Endothelial cell of umbilical vein (primary cell): Measurements from ENCODE around the gene PABPC4L. TPM values are rescaled to one million over a fixed set of nuclear protein-coding genes. Genes with fewer than 3 reads are reported as not detected.

ENCODE experiments used
- BruUV-seq: library from RNA; stranded (reverse); fragments of 400-500 nt; replicated peaks from 2 replicates; lab custom pipeline; 2021; lab: Mats Ljungman, UMichigan
- CTCF ChIA-PET: fragments of 300-600, 350-600 bp; sonication (Branson Sonifier 250); formaldehyde crosslinking; loops from one replicate; lab custom pipeline; 2021; ENCODE audit warnings: antibody characterized with exemption, inconsistent platforms; lab: Charles Lee
- POLR2A ChIA-PET: fragments of 300-600, 350-600 bp; sonication (Branson Sonifier 250); formaldehyde crosslinking; loops from one replicate; lab custom pipeline; 2021; ENCODE audit warnings: antibody characterized with exemption, inconsistent platforms; lab: Charles Lee
- DNase-seq: peaks from one replicate; pipeline ENCODE4 v3.0.0-alpha.2; 2011; ENCODE audit warnings: low read depth, low spot score
- FAIRE-seq: peaks from 2 replicates; lab custom pipeline; 2011; peaks lifted over from hg19 to GRCh38; lab: Jason Lieb, UNC
- H2AFZ ChIP-seq: 2 replicates; pipeline ENCODE4 v1.6.0; 2012; ENCODE audit warnings: low read depth, low read length, control low read depth, inconsistent platforms
- H3K27ac ChIP-seq: 2 replicates; pipeline ENCODE4 v1.5.1; 2011; ENCODE audit warnings: low read depth, mild to moderate bottlenecking, control low read depth, low read length, moderate library complexity; ENCODE audit not compliant: insufficient read depth
- H3K27me3 ChIP-seq, 2 experiments: 2 replicates each; pipeline versions ENCODE4 v1.6.0 to v1.6.1; 2011; ENCODE audit warnings: low read length in 2 of 2, mixed read lengths in 1 of 2; ENCODE audit not compliant: control insufficient read depth in 2 of 2, insufficient read depth in 2 of 2
- H3K36me3 ChIP-seq, 2 experiments: 2 replicates in 1 of 2; 3 replicates in 1 of 2; pipeline ENCODE4 v1.5.1; 2011; ENCODE audit warnings: low read length in 2 of 2, mild to moderate bottlenecking in 1 of 2, moderate library complexity in 1 of 2; ENCODE audit not compliant: control insufficient read depth in 2 of 2, insufficient read depth in 2 of 2; ENCODE audit errors: extremely low read depth in 1 of 2
- H3K4me1 ChIP-seq: 3 replicates; pipeline ENCODE4 v1.5.1; 2011; ENCODE audit warnings: mild to moderate bottlenecking, low read length; ENCODE audit not compliant: control insufficient read depth, insufficient read depth; ENCODE audit errors: extremely low read depth
- H3K4me2 ChIP-seq: 2 replicates; pipeline ENCODE4 v1.6.1; 2011; ENCODE audit warnings: low read length, control low read depth, mixed read lengths; ENCODE audit not compliant: insufficient read depth
- H3K4me3 ChIP-seq, 3 experiments: fragments of 200-600 bp in 1 of 3; sonication (generic), shearing (Covaris generic) in 1 of 3; replicated peaks in 1 of 3; 2 replicates each; pipeline ENCODE4 v1.5.1; 2011 to 2016; ENCODE audit warnings: control low read depth in 3 of 3, low read length in 3 of 3, mild to moderate bottlenecking in 2 of 3, inconsistent platforms in 1 of 3, low read depth in 1 of 3, moderate library complexity in 1 of 3; ENCODE audit not compliant: insufficient read depth in 1 of 3
- H3K79me2 ChIP-seq: 2 replicates; pipeline ENCODE4 v1.6.0; 2012; ENCODE audit warnings: low read length, inconsistent platforms; ENCODE audit not compliant: control insufficient read depth, insufficient read depth
- H3K9ac ChIP-seq: replicated peaks from 2 replicates; pipeline ENCODE3; 2011; ENCODE audit warnings: low read length, control low read depth; ENCODE audit not compliant: insufficient read depth; ENCODE audit errors: extremely low read depth
- H3K9me1 ChIP-seq: replicated peaks from 3 replicates; pipeline ENCODE4 v1.6.0; 2011; ENCODE audit warnings: mild to moderate bottlenecking, low read length; ENCODE audit not compliant: control insufficient read depth, insufficient read depth; ENCODE audit errors: extremely low read depth
- H3K9me3 ChIP-seq: replicated peaks from 2 replicates; pipeline ENCODE4 v1.5.1; 2012; ENCODE audit warnings: low read length, inconsistent platforms; ENCODE audit not compliant: control insufficient read depth, insufficient read depth
- H4K20me1 ChIP-seq: replicated peaks from 2 replicates; pipeline ENCODE3; 2011; ENCODE audit warnings: mild to moderate bottlenecking, low read length; ENCODE audit not compliant: control insufficient read depth, insufficient read depth; ENCODE audit errors: extremely low read depth
- EZH2 ChIP-seq: IDR thresholded peaks from 2 replicates; pipeline ENCODE4 v1.6.1; 2012; ENCODE audit warnings: borderline replicate concordance, low read depth, mild to moderate bottlenecking, moderate library complexity, low read length, inconsistent platforms; ENCODE audit not compliant: severe bottlenecking
- FOS ChIP-seq: IDR thresholded peaks from 2 replicates; pipeline ENCODE4 v1.6.1; 2011; ENCODE audit warnings: mild to moderate bottlenecking, low read length, moderate library complexity, borderline replicate concordance; ENCODE audit not compliant: insufficient read depth
- GATA2 ChIP-seq: IDR thresholded peaks from 2 replicates; pipeline ENCODE4 v1.7.0; 2011; ENCODE audit warnings: low read depth, mild to moderate bottlenecking, moderate library complexity, mixed read lengths, low read length; ENCODE audit not compliant: insufficient read length, insufficient read depth
- JUN ChIP-seq: IDR thresholded peaks from 2 replicates; pipeline ENCODE4 v1.6.1; 2011; ENCODE audit warnings: borderline replicate concordance, low read depth; ENCODE audit not compliant: insufficient read length, insufficient read depth
- MYC ChIP-seq: IDR thresholded peaks from one replicate; pipeline ENCODE4 v1.6.1; 2011; ENCODE audit warnings: mild to moderate bottlenecking, low read depth, low read length
- POLR2A ChIP-seq: IDR thresholded peaks from 2 replicates; pipeline ENCODE4 v1.6.1; 2012; ENCODE audit warnings: low read depth, mild to moderate bottlenecking, control low read depth, low read length
- POLR2AphosphoS5 ChIP-seq: IDR thresholded peaks from 2 replicates; pipeline ENCODE4 v1.6.1; 2012; ENCODE audit warnings: low read depth, mild to moderate bottlenecking, control low read depth, low read length, moderate library complexity; ENCODE audit not compliant: insufficient read depth
- dilution Hi-C: fragments of 300-500 bp; cut with MboI; formaldehyde crosslinking; loops from one replicate; pipeline ENCODE4 v1.15.0; 2019; ENCODE audit warnings: low sequenced_read_pairs; ENCODE audit not compliant: extremely low pct_ligation_motif_present
- intact Hi-C: fragments of 100-400 bp; cut with micrococcal nuclease; formaldehyde crosslinking; loops from one replicate; pipeline ENCODE4 v1.10.0; 2022
- polyA plus RNA-seq, 4 experiments: library from polyadenylated mRNA; depleted of rRNA in 3 of 4; stranded (reverse) in 3 of 4; unstranded in 1 of 4; fragments of >200 nt; gene quantifications; 2 replicates each; pipeline versions ENCODE4 v1.2.1 to v1.2.3, GENCODE V29; 2011 to 2012; ENCODE audit warnings: missing spikeins in 1 of 4
- total RNA-seq: library from RNA; stranded (reverse); gene quantifications from 2 replicates; pipeline ENCODE4 v1.2.3, GENCODE V29; 2021
- TF ChIP-seq, protein P1 (sequence below): IDR thresholded peaks from 2 replicates; pipeline ENCODE4 v1.6.1; 2011; ENCODE audit not compliant: insufficient read depth, insufficient read length
- TF ChIP-seq, protein P2 (sequence below), 2 donors: IDR thresholded peaks; 1 replicate in 1 of 2; 2 replicates in 1 of 2; pipeline ENCODE4 v1.5.1; 2011; ENCODE audit warnings: low read length in 2 of 2, mild to moderate bottlenecking in 2 of 2, moderate library complexity in 2 of 2, control low read depth in 1 of 2, inconsistent platforms in 1 of 2, low read depth in 1 of 2; ENCODE audit not compliant: insufficient read depth in 1 of 2; ENCODE audit errors: extremely low read depth in 1 of 2

PABPC4L gene
- total and polyA plus RNA-seq, 2 donors (not counting 3 experiments of a cell fraction or from before 2014, with no cell fraction given), result 0.51 to 1.3 TPM

DNA sequence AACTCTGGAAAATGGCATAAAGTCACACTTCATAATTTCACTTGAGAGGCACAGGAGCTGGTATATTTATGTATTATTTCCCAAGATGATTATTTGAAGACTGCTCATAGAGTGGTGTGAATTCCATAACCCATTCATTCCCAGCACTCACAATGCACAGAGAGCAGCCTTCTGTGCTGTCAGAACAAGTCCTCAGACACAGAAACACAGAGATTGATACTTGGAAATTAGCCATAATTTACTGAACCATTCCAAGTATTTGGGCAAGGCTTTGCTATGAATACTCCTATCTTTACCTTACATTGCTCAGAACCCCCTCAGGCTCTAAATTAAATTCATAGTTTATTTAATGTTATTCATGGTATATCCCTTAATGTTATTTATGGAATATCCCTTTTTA, 53.6 kb downstream of the PABPC4L start:
- no peaks in the 10 kb centered on the region for H3K36me3 ChIP-seq
- H2AFZ ChIP-seq, result no peak overlapping the region
- no peaks in the 10 kb centered on the region for H3K79me2 ChIP-seq
- BruUV-seq, result no TSS peak
- no peak for FAIRE-seq
- H3K9me3 ChIP-seq, result no peaks in the 10 kb centered on the region
- DNase-seq, result no peak
- H3K27ac ChIP-seq, result no peak overlapping the region
- intact Hi-C loops (no loop called here), dilution Hi-C loops (no loop called here)
- no peak overlapping the region for H3K4me3 ChIP-seq
- POLR2A ChIA-PET, result no interaction called here
- no peaks in the 10 kb centered on the region for H3K27me3 ChIP-seq
- no peaks in the 10 kb centered on the region for H4K20me1 ChIP-seq
- no peak overlapping the region for H3K9ac ChIP-seq
- no peaks in the 10 kb centered on the region for H3K9me1 ChIP-seq
- no peak overlapping the region for H3K4me2 ChIP-seq
- CTCF ChIA-PET, result interaction anchor here (1.0 to 1.1 kb wide), 2 partner anchors 758 to 993 kb away, joined by 3 to 4 read pairs; no protein-coding TSS in a partner anchor
- no peaks in the 10 kb centered on the region for H3K4me1 ChIP-seq
- TF ChIP-seq POLR2AphosphoS5 (no peak), FOS (no peak), JUN (no peak), EZH2 (no peak), GATA2 (no peak), MYC (no peak), POLR2A (no peak)
- TF ChIP-seq, protein P1, sequence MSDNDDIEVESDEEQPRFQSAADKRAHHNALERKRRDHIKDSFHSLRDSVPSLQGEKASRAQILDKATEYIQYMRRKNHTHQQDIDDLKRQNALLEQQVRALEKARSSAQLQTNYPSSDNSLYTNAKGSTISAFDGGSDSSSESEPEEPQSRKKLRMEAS, result no peak
- TF ChIP-seq, protein P2, sequence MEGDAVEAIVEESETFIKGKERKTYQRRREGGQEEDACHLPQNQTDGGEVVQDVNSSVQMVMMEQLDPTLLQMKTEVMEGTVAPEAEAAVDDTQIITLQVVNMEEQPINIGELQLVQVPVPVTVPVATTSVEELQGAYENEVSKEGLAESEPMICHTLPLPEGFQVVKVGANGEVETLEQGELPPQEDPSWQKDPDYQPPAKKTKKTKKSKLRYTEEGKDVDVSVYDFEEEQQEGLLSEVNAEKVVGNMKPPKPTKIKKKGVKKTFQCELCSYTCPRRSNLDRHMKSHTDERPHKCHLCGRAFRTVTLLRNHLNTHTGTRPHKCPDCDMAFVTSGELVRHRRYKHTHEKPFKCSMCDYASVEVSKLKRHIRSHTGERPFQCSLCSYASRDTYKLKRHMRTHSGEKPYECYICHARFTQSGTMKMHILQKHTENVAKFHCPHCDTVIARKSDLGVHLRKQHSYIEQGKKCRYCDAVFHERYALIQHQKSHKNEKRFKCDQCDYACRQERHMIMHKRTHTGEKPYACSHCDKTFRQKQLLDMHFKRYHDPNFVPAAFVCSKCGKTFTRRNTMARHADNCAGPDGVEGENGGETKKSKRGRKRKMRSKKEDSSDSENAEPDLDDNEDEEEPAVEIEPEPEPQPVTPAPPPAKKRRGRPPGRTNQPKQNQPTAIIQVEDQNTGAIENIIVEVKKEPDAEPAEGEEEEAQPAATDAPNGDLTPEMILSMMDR (IDR thresholded peaks at IDR 0.05; ENCODE audit: extremely low read depth in 1 of 2, insufficient read depth in 1 of 2, low read depth in 1 of 2, low read length in 2 of 2), result no peak
